Prostate gland (tissue), 2 donors: ENCODE results near the gene MR1. TPM values are rescaled to one million over a fixed set of nuclear protein-coding genes. Genes with fewer than 3 reads are reported as not detected.

Experiments
- DNase-seq: peaks from one replicate; pipeline ENCODE4 v3.0.0-alpha.2; 2019; ENCODE audit warnings: low spot score
- H3K27ac ChIP-seq, 2 donors: fragments of 200-600 bp; sonication (generic); 2 replicates each; pipeline ENCODE4 v1.5.1; 2017 to 2019
- H3K27me3 ChIP-seq: fragments of 200-600 bp; sonication (generic); replicated peaks from 2 replicates; pipeline ENCODE4 v1.5.1; 2019; ENCODE audit not compliant: insufficient read depth
- H3K36me3 ChIP-seq, 2 donors: fragments of 200-600 bp; sonication (generic); 1 replicate in 1 of 2; 2 replicates in 1 of 2; pipeline versions ENCODE4 v1.5.1 to v1.8.1; 2017 to 2019
- H3K4me1 ChIP-seq: fragments of 200-600 bp; sonication (generic); replicated peaks from 2 replicates; pipeline ENCODE4 v1.5.1; 2019
- H3K4me3 ChIP-seq, 2 donors: fragments of 200-600 bp; sonication (generic); 2 replicates each; pipeline ENCODE4 v1.5.1; 2017 to 2019
- H3K9me3 ChIP-seq: fragments of 200-600 bp; sonication (generic); 2 replicates; pipeline ENCODE4 v1.5.1; 2017
- POLR2A ChIP-seq: fragments of 450-650 bp; IDR thresholded peaks from one replicate; pipeline ENCODE4 v1.6.1; 2016; ENCODE audit warnings: antibody characterized with exemption, mild to moderate bottlenecking
- POLR2AphosphoS5 ChIP-seq: sonication (generic); formaldehyde crosslinking; IDR thresholded peaks from one replicate; pipeline ENCODE4 v1.6.1; 2017; ENCODE audit warnings: antibody characterized with exemption
- WGBS: methylation state at CpG from one replicate; pipeline ENCODE4 v1.1.5; 2018; 5-methylcytosine and 5-hydroxymethylcytosine counted together
- intact Hi-C: fragments of 100-400 bp; cut with DNase I; formaldehyde crosslinking; loops from one replicate; pipeline ENCODE4 v1.14.2; 2022
- total RNA-seq, 2 donors: library from RNA; depleted of rRNA; stranded (reverse); fragments of >200 nt; gene quantifications; one replicate each; pipeline ENCODE4 v1.1.0, GENCODE V29; 2016
- TF ChIP-seq, protein P1 (sequence below), 4 experiments: fragments of 200-600 bp in 2 of 4; fragments of 450-650 bp in 2 of 4; sonication (generic) in 2 of 4; IDR thresholded peaks; 1 replicate in 3 of 4; 2 replicates in 1 of 4; pipeline ENCODE4 v1.5.1; 2016 to 2019; ENCODE audit warnings: antibody characterized with exemption in 4 of 4, mild to moderate bottlenecking in 2 of 4, moderate library complexity in 2 of 4

MR1 gene
- total RNA-seq, 2 donors from 2014 or later = 14.3 to 17.5 TPM

DNA sequence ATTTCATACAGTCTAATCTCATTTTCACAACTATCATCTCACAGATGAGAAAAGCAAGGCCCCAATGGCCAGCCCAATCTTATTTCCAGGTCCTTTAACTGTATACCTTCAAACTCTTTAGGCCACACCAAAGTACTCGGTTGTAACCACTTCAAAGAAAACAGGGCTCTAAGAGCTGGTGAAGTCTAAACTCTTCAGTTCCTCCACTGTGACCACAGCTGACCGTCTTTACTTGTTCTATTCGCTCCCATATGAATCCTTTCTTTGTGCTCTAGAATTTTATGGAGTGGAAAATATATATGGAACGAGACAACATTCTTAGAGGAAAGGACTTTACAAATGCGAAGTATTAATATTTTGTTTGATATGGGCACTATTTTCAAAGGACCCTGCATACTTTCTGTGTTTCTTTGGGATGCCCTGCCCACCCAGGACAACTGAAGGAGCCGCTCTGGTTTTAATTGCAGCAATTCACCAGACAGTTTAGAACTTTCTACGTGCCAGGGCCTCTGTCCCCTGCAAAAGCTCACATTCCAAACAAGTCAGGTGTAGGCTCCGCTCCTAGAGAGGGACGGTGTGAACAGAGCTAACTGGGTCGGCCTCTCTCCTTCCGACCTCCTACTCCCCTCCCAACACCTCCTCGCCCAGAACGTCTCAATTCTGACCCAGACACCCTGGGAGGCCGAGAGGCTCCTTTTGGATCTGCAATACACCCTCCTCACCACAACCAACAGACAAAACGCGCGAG, 70.4 kb downstream of the MR1 start:
- Histone ChIP-seq H3K9me3 (no peaks in the 10 kb centered on the region), H3K27me3 (no peaks in the 10 kb centered on the region), H3K4me1 (peaks cover 2% of the 10 kb centered on the region), H3K27ac (peak overlapping the region; percentile 76 to 87), H3K4me3 (peak overlapping the region; percentile 68 to 76), H3K36me3 (no peaks in the 10 kb centered on the region)
- TF ChIP-seq, protein P1, sequence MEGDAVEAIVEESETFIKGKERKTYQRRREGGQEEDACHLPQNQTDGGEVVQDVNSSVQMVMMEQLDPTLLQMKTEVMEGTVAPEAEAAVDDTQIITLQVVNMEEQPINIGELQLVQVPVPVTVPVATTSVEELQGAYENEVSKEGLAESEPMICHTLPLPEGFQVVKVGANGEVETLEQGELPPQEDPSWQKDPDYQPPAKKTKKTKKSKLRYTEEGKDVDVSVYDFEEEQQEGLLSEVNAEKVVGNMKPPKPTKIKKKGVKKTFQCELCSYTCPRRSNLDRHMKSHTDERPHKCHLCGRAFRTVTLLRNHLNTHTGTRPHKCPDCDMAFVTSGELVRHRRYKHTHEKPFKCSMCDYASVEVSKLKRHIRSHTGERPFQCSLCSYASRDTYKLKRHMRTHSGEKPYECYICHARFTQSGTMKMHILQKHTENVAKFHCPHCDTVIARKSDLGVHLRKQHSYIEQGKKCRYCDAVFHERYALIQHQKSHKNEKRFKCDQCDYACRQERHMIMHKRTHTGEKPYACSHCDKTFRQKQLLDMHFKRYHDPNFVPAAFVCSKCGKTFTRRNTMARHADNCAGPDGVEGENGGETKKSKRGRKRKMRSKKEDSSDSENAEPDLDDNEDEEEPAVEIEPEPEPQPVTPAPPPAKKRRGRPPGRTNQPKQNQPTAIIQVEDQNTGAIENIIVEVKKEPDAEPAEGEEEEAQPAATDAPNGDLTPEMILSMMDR (IDR thresholded peaks at IDR 0.05) = peak in 1 of 4 experiments; percentile 23
- TF ChIP-seq POLR2A = no peak
- no peak for DNase-seq
- 23% methylated on average over 17 of the region's 17 CpGs for WGBS
- intact Hi-C loops = no loop called here

DNA sequence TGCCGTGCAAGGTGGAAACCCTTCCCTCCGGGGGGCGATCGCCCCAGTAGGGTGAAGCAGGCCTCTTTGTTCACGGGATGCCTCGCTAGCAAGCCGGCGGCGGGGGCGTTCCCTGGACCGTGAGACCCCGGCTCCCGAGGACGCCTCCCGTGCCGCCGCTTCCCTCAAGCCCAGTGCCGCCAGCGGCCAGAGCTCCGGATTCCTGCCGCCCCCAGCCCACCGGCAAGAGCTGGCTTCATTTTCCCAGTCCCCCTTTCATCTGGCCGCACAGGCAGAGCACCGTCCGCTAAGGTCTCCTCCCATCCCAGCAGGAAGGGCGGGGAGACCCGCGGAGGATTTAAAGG, 71.0 kb downstream of the MR1 start:
- no peak for DNase-seq
- peak overlapping the region; percentile 68 to 76 for H3K4me3 ChIP-seq
- no peak for TF ChIP-seq POLR2AphosphoS5
- TF ChIP-seq, protein P1 (IDR thresholded peaks at IDR 0.05) = peak in 1 of 4 experiments; percentile 22
- peaks cover 2% of the 10 kb centered on the region for H3K4me1 ChIP-seq
- H3K27me3 ChIP-seq = no peaks in the 10 kb centered on the region
- WGBS = 0% methylated on average over 10 of the region's 28 CpGs
- H3K27ac ChIP-seq = peak overlapping the region; percentile 76 to 87
- intact Hi-C loops = no loop called here
- H3K36me3 ChIP-seq = no peaks in the 10 kb centered on the region
- no peaks in the 10 kb centered on the region for H3K9me3 ChIP-seq

DNA sequence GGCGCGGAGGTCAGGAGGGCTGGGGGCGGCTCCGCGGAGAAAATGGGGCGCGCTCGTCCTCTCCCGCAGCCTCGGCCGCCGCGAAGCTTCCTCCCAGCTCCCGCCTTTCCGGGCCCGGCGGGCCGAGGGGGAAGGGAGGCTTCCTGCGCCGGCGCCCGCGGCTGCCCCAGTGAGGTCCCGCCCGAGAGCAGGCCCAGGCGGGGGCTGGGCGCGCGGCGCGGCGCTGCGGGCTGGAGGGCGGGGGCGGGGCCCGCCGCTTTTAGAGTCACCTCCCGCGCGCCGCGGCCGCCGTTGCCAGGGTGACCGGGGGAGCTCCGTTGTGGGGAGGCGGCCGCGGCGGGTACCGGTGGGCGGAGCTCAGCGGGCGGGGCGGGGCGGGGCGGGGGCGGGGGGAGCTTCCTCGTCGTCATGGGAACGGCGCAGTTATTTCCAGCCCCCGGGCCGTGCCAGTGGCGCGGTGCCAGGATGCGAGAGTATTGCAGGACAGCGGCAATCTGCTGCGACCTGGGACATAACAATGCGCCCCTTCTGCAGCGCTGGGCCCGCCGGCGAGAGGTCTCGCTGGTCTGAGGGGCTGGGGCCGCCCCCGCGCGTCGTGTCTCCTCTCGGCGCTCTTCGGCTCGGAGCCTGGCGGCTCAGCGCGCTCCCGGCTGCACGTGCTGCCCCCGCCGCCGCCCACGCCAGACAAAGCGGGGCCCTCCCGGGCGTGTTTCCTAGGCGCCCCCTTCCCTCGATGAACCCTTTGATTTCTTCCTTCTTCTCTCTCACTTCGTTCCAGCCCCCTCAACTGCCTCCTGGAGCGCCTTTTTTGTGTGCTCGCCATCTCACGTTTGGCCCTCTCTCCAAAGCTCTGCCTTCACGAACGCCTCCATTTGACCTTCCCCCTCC, 71.6 kb downstream of the MR1 start:
- Histone ChIP-seq H3K36me3 (no peaks in the 10 kb centered on the region), H3K27ac (peak overlapping the region; percentile 76 to 87), H3K9me3 (no peaks in the 10 kb centered on the region), H3K4me1 (peaks cover 2% of the 10 kb centered on the region), H3K4me3 (peak overlapping the region; percentile 68 to 76), H3K27me3 (no peaks in the 10 kb centered on the region)
- 3% methylated on average over 58 of the region's 104 CpGs for WGBS
- peak; percentile 93 for DNase-seq
- TF ChIP-seq, protein P1 (IDR thresholded peaks at IDR 0.05) = no peak
- peak; percentile 84 for TF ChIP-seq POLR2A
- TF ChIP-seq POLR2AphosphoS5 = peak; percentile 44
- intact Hi-C loops = no loop called here

DNA sequence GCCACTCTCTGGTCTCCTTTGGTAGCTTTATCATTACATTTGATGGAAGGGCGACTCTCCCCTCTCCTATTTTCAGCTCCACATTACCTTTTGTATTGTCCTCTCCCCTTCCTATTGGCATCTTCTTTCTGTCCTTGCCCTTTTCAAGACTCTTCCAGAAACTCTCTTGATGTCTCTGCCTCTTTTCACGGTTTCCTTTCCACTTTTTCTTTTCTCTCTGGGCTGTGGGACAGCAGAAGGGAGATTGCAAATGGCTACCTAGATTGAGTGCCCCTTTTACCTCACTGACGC, 72.2 kb downstream of the MR1 start:
- H3K4me3 ChIP-seq = peak overlapping the region; percentile 68 to 76
- H3K27ac ChIP-seq = peak overlapping the region; percentile 57 to 58
- 82% methylated on average over 3 of the region's 3 CpGs for WGBS
- H3K36me3 ChIP-seq = no peaks in the 10 kb centered on the region
- DNase-seq = no peak
- no peaks in the 10 kb centered on the region for H3K9me3 ChIP-seq
- H3K27me3 ChIP-seq = no peaks in the 10 kb centered on the region
- H3K4me1 ChIP-seq = no peaks in the 10 kb centered on the region
- intact Hi-C loops = no loop called here
- no peak for TF ChIP-seq POLR2A
- TF ChIP-seq, protein P1 (IDR thresholded peaks at IDR 0.05) = no peak
- TF ChIP-seq POLR2AphosphoS5 = no peak
